HepG2 (cell line): ENCODE data around the gene CACNA1H. TPM values are rescaled to one million over a fixed set of nuclear protein-coding genes. Genes with fewer than 3 reads are reported as not detected.

Source experiments
- ARNTL ChIP-seq: sonication (generic); formaldehyde crosslinking; IDR thresholded peaks from 2 replicates; pipeline ENCODE4 v1.4.0; 2020; ENCODE audit warnings: mild to moderate bottlenecking, missing genetic modification reagents
- CAMTA2 ChIP-seq: sonication (generic); formaldehyde crosslinking; IDR thresholded peaks from 2 replicates; pipeline ENCODE4 v1.4.0; 2020; ENCODE audit warnings: mild to moderate bottlenecking, missing genetic modification reagents, borderline replicate concordance
- FOXA3 ChIP-seq: IDR thresholded peaks from 2 replicates; pipeline ENCODE4 v1.6.1; 2016; ENCODE audit warnings: missing genetic modification reagents, missing compliant biosample characterization
- FOXC1 ChIP-seq: sonication (generic); formaldehyde crosslinking; IDR thresholded peaks from 2 replicates; pipeline ENCODE4 v1.8.0; 2022; ENCODE audit warnings: mild to moderate bottlenecking, missing genetic modification reagents, borderline replicate concordance
- HES4 ChIP-seq: sonication (generic); formaldehyde crosslinking; IDR thresholded peaks from 2 replicates; pipeline ENCODE4 v1.9.0; 2021; ENCODE audit warnings: mild to moderate bottlenecking, missing genetic modification reagents, borderline replicate concordance
- HMGA1 ChIP-seq: sonication (generic); formaldehyde crosslinking; conservative IDR thresholded peaks from 2 replicates; pipeline ENCODE4 v1.4.0; 2020; ENCODE audit warnings: missing genetic modification reagents
- ISX ChIP-seq: sonication (generic); formaldehyde crosslinking; conservative IDR thresholded peaks from 2 replicates; pipeline ENCODE4 v1.5.0; 2020; ENCODE audit warnings: missing genetic modification reagents
- KMT2B ChIP-seq: IDR thresholded peaks from 2 replicates; pipeline ENCODE4 v1.6.1; 2016; ENCODE audit warnings: missing genetic modification reagents, missing compliant biosample characterization
- MEIS1 ChIP-seq: sonication (generic); formaldehyde crosslinking; IDR thresholded peaks from 2 replicates; pipeline ENCODE4 v1.9.0; 2021; ENCODE audit warnings: mild to moderate bottlenecking, missing genetic modification reagents, moderate library complexity, borderline replicate concordance
- MIER2 ChIP-seq: IDR thresholded peaks from 2 replicates; pipeline ENCODE4 v1.6.1; 2016; ENCODE audit warnings: missing biosample characterization, missing genetic modification reagents
- POLR2AphosphoS2 ChIP-seq: IDR thresholded peaks from 2 replicates; pipeline ENCODE4 v1.6.1; 2011; ENCODE audit warnings: low read depth, low read length, improper control_type of control experiment
- RARA ChIP-seq: IDR thresholded peaks from 2 replicates; pipeline ENCODE4 v1.6.1; 2016; ENCODE audit warnings: missing genetic modification reagents, missing compliant biosample characterization
- RARG ChIP-seq: sonication (generic); formaldehyde crosslinking; IDR thresholded peaks from 2 replicates; pipeline ENCODE4 v1.4.0; 2020; ENCODE audit warnings: low read depth, mild to moderate bottlenecking, missing genetic modification reagents
- SMC3 ChIP-seq: IDR thresholded peaks from 2 replicates; pipeline ENCODE4 v1.6.1; 2011; ENCODE audit warnings: low read length, improper control_type of control experiment
- UBTF ChIP-seq: sonication (generic); formaldehyde crosslinking; IDR thresholded peaks from 2 replicates; pipeline ENCODE4 v1.4.0; 2020; ENCODE audit warnings: mild to moderate bottlenecking, missing genetic modification reagents
- YY1 ChIP-seq: IDR thresholded peaks from 2 replicates; pipeline ENCODE4 v1.6.1; 2011; ENCODE audit warnings: low read length, low read depth, moderate library complexity, mild to moderate bottlenecking; ENCODE audit not compliant: insufficient read depth, insufficient replicate concordance
- ZKSCAN8 ChIP-seq: IDR thresholded peaks from 2 replicates; pipeline ENCODE4 v1.6.1; 2016; ENCODE audit warnings: borderline replicate concordance, missing genetic modification reagents, missing compliant biosample characterization
- ZNF17 ChIP-seq: sonication (generic); formaldehyde crosslinking; IDR thresholded peaks from 2 replicates; pipeline ENCODE4 v1.5.0; 2020; ENCODE audit warnings: mild to moderate bottlenecking, missing genetic modification reagents
- ZNF326 ChIP-seq: sonication (generic); formaldehyde crosslinking; IDR thresholded peaks from 2 replicates; pipeline ENCODE4 v1.4.0; 2020; ENCODE audit warnings: missing genetic modification reagents, borderline replicate concordance
- ZNF432 ChIP-seq: sonication (generic); formaldehyde crosslinking; IDR thresholded peaks from 2 replicates; pipeline ENCODE4 v1.5.0; 2020; ENCODE audit warnings: missing genetic modification reagents, mild to moderate bottlenecking, borderline replicate concordance
- ZNF766 ChIP-seq: sonication (generic); formaldehyde crosslinking; IDR thresholded peaks from 2 replicates; pipeline ENCODE4 v1.5.0; 2020; ENCODE audit warnings: missing genetic modification reagents, borderline replicate concordance
- ZNF772 ChIP-seq: sonication (generic); formaldehyde crosslinking; IDR thresholded peaks from 2 replicates; pipeline ENCODE4 v1.5.0; 2020; ENCODE audit warnings: mild to moderate bottlenecking, missing genetic modification reagents
- ZNF784 ChIP-seq: sonication (generic); formaldehyde crosslinking; IDR thresholded peaks from 2 replicates; pipeline ENCODE4 v1.5.1; 2020; ENCODE audit warnings: missing genetic modification reagents, mild to moderate bottlenecking, borderline replicate concordance
- ZZZ3 ChIP-seq: sonication (generic); formaldehyde crosslinking; IDR thresholded peaks from 2 replicates; pipeline ENCODE4 v1.4.0; 2020; ENCODE audit warnings: missing genetic modification reagents, mild to moderate bottlenecking, borderline replicate concordance
- polyA plus RNA-seq, 8 experiments: library from polyadenylated mRNA; depleted of rRNA in 3 of 8; stranded (reverse) in 7 of 8; unstranded in 1 of 8; fragments of >200 nt; fragmentation: Illumina TruSeq in 4 of 8; extraction: Trizol in 4 of 8; gene quantifications; 2 replicates each; pipeline versions ENCODE4 v1.2.1 to v1.2.3, GENCODE V29; 2011 to 2016; ENCODE audit warnings: low read depth in 4 of 8, missing spikeins in 1 of 8, mixed read lengths in 1 of 8; ENCODE audit not compliant: insufficient read depth in 1 of 8
- total RNA-seq, 5 experiments: library from RNA; depleted of rRNA; stranded (reverse); fragments of >200 nt; fragmentation: Illumina TruSeq; extraction: Trizol; gene quantifications; 2 replicates each; pipeline ENCODE4 v1.2.3, GENCODE V29; 2016; ENCODE audit warnings: low read depth in 1 of 5
- TF ChIP-seq, protein P1 (sequence below): IDR thresholded peaks from 2 replicates; pipeline ENCODE4 v1.6.1; 2012; ENCODE audit warnings: inconsistent platforms
- TF ChIP-seq, protein P2 (sequence below): sonication (generic); formaldehyde crosslinking; IDR thresholded peaks from 2 replicates; pipeline ENCODE4 v1.5.0; 2020; ENCODE audit warnings: missing genetic modification reagents
- TF ChIP-seq, protein P3 (sequence below): sonication (generic); formaldehyde crosslinking; IDR thresholded peaks from 2 replicates; pipeline ENCODE4 v1.5.0; 2020; ENCODE audit warnings: missing genetic modification reagents, mild to moderate bottlenecking, borderline replicate concordance

The CACNA1H gene
- total and polyA plus RNA-seq, 2 of the 13 experiments (the other 11 are each of a cell fraction or from before 2014, with no cell fraction given) = 0.40 to 1.8 TPM

GRCh38 chr16:1154887-1155331 is 2.0 kb downstream of the CACNA1H start (continued):
- TF ChIP-seq YY1 = no peak
- peak; percentile 61; the same call in 1 of the 2 replicates for TF ChIP-seq RARA (CRISPR knock-in tag)
- TF ChIP-seq ZNF772 (CRISPR knock-in tag) = no peak
- TF ChIP-seq MIER2 (CRISPR knock-in tag) = no peak
- TF ChIP-seq FOXA3 = peak; percentile 83
- no peak for TF ChIP-seq ZNF784 (CRISPR knock-in tag)
- TF ChIP-seq, protein P1, sequence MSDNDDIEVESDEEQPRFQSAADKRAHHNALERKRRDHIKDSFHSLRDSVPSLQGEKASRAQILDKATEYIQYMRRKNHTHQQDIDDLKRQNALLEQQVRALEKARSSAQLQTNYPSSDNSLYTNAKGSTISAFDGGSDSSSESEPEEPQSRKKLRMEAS = 0 out of 2 replicates have a peak, but pooled peaks have one; percentile 20
- TF ChIP-seq CAMTA2 (CRISPR knock-in tag) = no peak
- TF ChIP-seq ZKSCAN8 (CRISPR knock-in tag) = 0 out of 2 replicates have a peak, but pooled peaks have one; percentile 36
- TF ChIP-seq ZZZ3 (CRISPR knock-in tag) = no peak
- TF ChIP-seq HMGA1 = no peak
- no peak for TF ChIP-seq KMT2B (CRISPR knock-in tag)
- TF ChIP-seq ISX (CRISPR knock-in tag) = no peak
- TF ChIP-seq, protein P2, sequence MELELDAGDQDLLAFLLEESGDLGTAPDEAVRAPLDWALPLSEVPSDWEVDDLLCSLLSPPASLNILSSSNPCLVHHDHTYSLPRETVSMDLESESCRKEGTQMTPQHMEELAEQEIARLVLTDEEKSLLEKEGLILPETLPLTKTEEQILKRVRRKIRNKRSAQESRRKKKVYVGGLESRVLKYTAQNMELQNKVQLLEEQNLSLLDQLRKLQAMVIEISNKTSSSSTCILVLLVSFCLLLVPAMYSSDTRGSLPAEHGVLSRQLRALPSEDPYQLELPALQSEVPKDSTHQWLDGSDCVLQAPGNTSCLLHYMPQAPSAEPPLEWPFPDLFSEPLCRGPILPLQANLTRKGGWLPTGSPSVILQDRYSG (CRISPR knock-in tag) = no peak
- no peak for TF ChIP-seq SMC3
- TF ChIP-seq, protein P3, sequence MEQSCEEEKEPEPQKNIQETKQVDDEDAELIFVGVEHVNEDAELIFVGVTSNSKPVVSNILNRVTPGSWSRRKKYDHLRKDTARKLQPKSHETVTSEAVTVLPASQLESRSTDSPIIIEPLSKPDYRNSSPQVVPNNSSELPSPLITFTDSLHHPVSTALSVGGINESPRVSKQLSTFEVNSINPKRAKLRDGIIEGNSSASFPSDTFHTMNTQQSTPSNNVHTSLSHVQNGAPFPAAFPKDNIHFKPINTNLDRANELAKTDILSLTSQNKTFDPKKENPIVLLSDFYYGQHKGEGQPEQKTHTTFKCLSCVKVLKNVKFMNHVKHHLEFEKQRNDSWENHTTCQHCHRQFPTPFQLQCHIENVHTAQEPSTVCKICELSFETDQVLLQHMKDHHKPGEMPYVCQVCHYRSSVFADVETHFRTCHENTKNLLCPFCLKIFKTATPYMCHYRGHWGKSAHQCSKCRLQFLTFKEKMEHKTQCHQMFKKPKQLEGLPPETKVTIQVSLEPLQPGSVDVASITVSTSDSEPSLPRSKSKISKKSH (CRISPR knock-in tag) = no peak
- no peak for TF ChIP-seq ARNTL
- TF ChIP-seq HES4 = no peak
- no peak for TF ChIP-seq ZNF326 (CRISPR knock-in tag)
- TF ChIP-seq MEIS1 = no peak
- TF ChIP-seq UBTF (CRISPR knock-in tag) = peak; percentile 38
- no peak for TF ChIP-seq ZNF17 (CRISPR knock-in tag)
- no peak for TF ChIP-seq RARG (CRISPR knock-in tag)
- no peak for TF ChIP-seq ZNF766 (CRISPR knock-in tag)
- TF ChIP-seq FOXC1 = no peak
- TF ChIP-seq POLR2AphosphoS2 = no peak
- no peak for TF ChIP-seq ZNF432 (CRISPR knock-in tag)
